GM13977 (cell line): ENCODE results near the gene GRAMD1B.
"Not testable (repeated sequence)": the region's sequence is repeated elsewhere in the genome, so short reads cannot be mapped to it uniquely, and the experiment has no call there.

Source experiments
- DNase-seq: peaks from one replicate; pipeline ENCODE4 v3.0.0; 2012; ENCODE audit warnings: low spot score
- in situ Hi-C: fragments of 300-500 bp; cut with MboI; formaldehyde crosslinking; loops from one replicate; pipeline ENCODE4 v1.12.0; 2022; ENCODE audit warnings: low sequenced_read_pairs, low pct_unique_long_range_greater_than_20kb, mixed read lengths, inconsistent platforms; ENCODE audit not compliant: unreplicated experiment
- TF ChIP-seq, protein P1 (sequence below): IDR thresholded peaks from 2 replicates; pipeline ENCODE4 v1.5.1; 2012; ENCODE audit warnings: mild to moderate bottlenecking, control low read depth; ENCODE audit not compliant: insufficient read depth; ENCODE audit errors: extremely low read depth, missing control alignments

GRAMD1B gene

DNA sequence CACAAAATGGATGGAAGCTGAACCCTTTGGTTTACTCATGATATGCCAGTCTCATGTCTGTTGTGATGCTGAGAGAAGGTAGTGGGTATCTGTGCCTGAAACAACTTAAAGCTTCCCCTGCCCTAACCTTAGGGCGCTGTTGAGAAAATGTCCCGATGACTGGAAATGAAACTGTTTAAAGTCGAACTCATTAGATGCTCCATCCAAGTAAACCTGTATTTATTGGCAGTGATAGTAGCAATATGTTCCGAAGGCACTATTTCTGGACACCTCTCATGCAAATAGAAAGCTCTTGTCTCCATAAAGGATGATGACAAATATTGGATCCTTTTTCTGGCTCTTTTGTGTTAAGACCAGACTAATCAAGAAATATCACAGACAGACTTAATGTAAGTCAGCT lies 86.2 kb downstream of the GRAMD1B start:
- in situ Hi-C loops, result loop anchor here (10.0 kb wide), 1 partner anchor 49 kb away; no protein-coding TSS in a partner anchor
- DNase-seq, result no peak
- TF ChIP-seq, protein P1, sequence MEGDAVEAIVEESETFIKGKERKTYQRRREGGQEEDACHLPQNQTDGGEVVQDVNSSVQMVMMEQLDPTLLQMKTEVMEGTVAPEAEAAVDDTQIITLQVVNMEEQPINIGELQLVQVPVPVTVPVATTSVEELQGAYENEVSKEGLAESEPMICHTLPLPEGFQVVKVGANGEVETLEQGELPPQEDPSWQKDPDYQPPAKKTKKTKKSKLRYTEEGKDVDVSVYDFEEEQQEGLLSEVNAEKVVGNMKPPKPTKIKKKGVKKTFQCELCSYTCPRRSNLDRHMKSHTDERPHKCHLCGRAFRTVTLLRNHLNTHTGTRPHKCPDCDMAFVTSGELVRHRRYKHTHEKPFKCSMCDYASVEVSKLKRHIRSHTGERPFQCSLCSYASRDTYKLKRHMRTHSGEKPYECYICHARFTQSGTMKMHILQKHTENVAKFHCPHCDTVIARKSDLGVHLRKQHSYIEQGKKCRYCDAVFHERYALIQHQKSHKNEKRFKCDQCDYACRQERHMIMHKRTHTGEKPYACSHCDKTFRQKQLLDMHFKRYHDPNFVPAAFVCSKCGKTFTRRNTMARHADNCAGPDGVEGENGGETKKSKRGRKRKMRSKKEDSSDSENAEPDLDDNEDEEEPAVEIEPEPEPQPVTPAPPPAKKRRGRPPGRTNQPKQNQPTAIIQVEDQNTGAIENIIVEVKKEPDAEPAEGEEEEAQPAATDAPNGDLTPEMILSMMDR, result no peak

DNA sequence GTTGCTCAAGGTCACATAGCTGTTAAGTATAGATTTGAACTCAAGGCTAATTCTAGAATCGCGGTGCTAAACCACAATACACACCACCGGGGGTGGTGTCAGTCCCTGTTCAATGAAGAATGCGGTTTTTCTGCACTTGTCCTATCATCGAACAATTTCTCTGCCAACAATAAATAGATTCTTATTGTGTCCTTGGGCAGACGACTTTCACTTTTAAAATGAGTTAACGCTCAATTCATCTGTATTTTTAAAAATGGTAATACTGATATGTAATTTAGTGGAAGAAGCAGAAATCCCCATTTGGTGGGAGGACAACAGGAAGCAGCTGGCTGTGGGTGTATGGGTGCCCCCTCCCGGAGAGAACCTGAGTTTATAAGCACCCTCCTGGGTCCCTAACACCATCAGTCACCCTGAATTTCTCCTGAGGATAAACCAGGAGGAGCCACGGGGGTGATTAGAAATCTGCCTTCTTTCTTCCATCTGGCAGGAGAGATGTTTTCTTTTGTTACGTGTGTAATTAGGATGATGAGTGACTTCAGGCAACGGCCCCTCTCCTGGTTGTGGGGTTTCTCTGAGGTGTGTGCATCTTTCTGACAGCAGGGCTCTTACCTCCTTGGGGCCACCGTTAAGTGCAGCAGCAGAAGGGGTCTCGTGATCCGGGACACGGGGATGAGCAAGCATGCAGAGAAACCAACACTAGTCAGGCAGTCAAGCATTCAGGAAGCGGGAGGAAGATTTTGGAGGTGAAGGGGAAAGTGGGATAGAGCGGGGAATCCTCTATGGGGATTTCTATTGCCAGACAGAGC lies 87.7 kb downstream of the GRAMD1B start:
- TF ChIP-seq, protein P1, result peak; percentile 40
- peak; percentile 65 for DNase-seq
- in situ Hi-C loops, result loop anchor here (10.0 kb wide), 1 partner anchor 47 kb away; no protein-coding TSS in a partner anchor

GRCh38 chr11:123518496-123519054 lies 88.5 kb downstream of the GRAMD1B start:
- TF ChIP-seq, protein P1, result no peak
- in situ Hi-C loops, result loop anchor here (10.0 kb wide), 1 partner anchor 46 kb away; no protein-coding TSS in a partner anchor

DNA sequence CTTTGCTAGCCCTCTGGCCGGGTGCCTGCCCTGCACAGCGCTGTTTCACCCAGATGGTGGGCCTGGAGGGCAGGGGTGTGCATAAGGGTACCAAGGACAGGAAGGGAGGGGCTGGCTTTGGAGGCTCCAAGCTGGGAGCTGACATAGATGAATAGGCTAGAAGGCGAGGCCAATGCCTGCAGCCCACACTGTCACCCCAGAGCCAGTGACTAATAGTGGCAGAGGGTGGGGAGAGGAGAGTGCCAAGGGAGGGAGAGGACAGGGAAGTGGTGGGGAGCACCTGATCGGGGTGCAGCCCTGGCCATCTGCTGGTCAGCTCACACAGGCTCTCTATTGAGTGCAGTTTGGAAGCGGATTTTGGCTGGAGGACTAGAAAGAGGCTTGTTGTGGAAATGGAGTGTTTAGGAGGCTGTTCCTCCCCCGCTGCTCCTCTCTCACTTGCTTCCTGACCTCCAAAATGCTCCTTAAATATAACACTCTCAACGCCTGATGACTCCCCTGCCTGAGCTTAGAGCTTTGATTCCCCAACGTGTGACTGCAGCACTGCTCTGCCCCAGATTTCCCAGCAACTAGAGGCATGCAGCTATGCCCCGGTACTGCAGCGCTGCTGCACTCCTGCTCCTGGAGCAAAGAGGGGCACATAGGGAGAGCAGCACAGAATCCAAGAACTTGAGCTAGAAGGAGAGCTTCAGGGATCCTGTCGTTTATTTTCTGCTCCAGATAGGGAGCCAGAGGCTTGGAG lies 89.2 kb downstream of the GRAMD1B start:
- TF ChIP-seq, protein P1, result no peak
- in situ Hi-C loops, result loop anchor here (10.0 kb wide), 1 partner anchor 46 kb away; no protein-coding TSS in a partner anchor
- DNase-seq, result no peak

More at GRCh38 chr11:123518496-123519054, 88.5 kb downstream of the GRAMD1B start:
- no peak for DNase-seq

GRCh38 chr11:123519797-123520193 lies 89.7 kb downstream of the GRAMD1B start:
- in situ Hi-C loops, result loop anchor here (10.0 kb wide), 1 partner anchor 45 kb away; no protein-coding TSS in a partner anchor
- no peak for DNase-seq
- TF ChIP-seq, protein P1, result no peak

- DNase-seq, in situ Hi-C loops: not testable (repeated sequence)
These were observed 90.4 kb downstream of the GRAMD1B start for GRCh38 chr11:123520476-123520875.
